Measurements from ENCODE around the gene CCDC93. TPM values are rescaled to one million over a fixed set of nuclear protein-coding genes. Genes with fewer than 3 reads are reported as not detected.

CCDC93 gene
- total and polyA plus RNA-seq, 2 of the 4 experiments (the other 2 are of a cell fraction), result 8.1 to 17.2 TPM

- H3K27me3 ChIP-seq (ENCODE audit: control insufficient read depth, insufficient read depth, low read length), result no peaks in the 10 kb centered on the region
- in situ Hi-C loops (cut with MboI; ENCODE audit: low sequenced_read_pairs) (no loop called here), intact Hi-C loops (cut with micrococcal nuclease) (no loop called here), dilution Hi-C loops (cut with HindIII; ENCODE audit: low sequenced_read_pairs, unreplicated experiment) (no loop called here)
- H2AFZ ChIP-seq (replicated peaks; ENCODE audit: low read length, poor library complexity), result no peak overlapping the region
- no peak overlapping the region for H2AK5ac ChIP-seq (ENCODE audit: low read depth, low read length)
- H3K9ac ChIP-seq (ENCODE audit: low read depth, low read length), result no peak overlapping the region
- H3K9me3 ChIP-seq (ENCODE audit: control insufficient read depth, insufficient read depth, low read length), result no peaks in the 10 kb centered on the region
- TF ChIP-seq, protein P1, sequence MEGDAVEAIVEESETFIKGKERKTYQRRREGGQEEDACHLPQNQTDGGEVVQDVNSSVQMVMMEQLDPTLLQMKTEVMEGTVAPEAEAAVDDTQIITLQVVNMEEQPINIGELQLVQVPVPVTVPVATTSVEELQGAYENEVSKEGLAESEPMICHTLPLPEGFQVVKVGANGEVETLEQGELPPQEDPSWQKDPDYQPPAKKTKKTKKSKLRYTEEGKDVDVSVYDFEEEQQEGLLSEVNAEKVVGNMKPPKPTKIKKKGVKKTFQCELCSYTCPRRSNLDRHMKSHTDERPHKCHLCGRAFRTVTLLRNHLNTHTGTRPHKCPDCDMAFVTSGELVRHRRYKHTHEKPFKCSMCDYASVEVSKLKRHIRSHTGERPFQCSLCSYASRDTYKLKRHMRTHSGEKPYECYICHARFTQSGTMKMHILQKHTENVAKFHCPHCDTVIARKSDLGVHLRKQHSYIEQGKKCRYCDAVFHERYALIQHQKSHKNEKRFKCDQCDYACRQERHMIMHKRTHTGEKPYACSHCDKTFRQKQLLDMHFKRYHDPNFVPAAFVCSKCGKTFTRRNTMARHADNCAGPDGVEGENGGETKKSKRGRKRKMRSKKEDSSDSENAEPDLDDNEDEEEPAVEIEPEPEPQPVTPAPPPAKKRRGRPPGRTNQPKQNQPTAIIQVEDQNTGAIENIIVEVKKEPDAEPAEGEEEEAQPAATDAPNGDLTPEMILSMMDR (conservative IDR thresholded peaks at IDR 0.05; ENCODE audit: low read depth, low read length), result no peak
- TF ChIP-seq MAFK (IDR thresholded peaks at IDR 0.05; ENCODE audit: low read depth, low read length), result no peak
- TF ChIP-seq, protein P2, sequence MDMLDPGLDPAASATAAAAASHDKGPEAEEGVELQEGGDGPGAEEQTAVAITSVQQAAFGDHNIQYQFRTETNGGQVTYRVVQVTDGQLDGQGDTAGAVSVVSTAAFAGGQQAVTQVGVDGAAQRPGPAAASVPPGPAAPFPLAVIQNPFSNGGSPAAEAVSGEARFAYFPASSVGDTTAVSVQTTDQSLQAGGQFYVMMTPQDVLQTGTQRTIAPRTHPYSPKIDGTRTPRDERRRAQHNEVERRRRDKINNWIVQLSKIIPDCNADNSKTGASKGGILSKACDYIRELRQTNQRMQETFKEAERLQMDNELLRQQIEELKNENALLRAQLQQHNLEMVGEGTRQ (IDR thresholded peaks at IDR 0.05; ENCODE audit: low read depth, low read length), result no peak
- TF ChIP-seq RFX5 (IDR thresholded peaks at IDR 0.05; ENCODE audit: low read depth, low read length), result no peak
- no peak for TF ChIP-seq BHLHE40 (IDR thresholded peaks at IDR 0.05; ENCODE audit: low read depth, low read length)
- no peak for TF ChIP-seq MAZ (IDR thresholded peaks at IDR 0.05; ENCODE audit: borderline replicate concordance, low read depth, low read length)
- TF ChIP-seq CHD1 (IDR thresholded peaks at IDR 0.05; ENCODE audit: low read depth, low read length), result no peak
- TF ChIP-seq CEBPB (IDR thresholded peaks at IDR 0.05; ENCODE audit: low read depth, low read length), result no peak
- no peak for TF ChIP-seq MXI1 (IDR thresholded peaks at IDR 0.05; ENCODE audit: borderline replicate concordance, low read depth, low read length)
- no peak for TF ChIP-seq SMC3 (IDR thresholded peaks at IDR 0.05; ENCODE audit: low read depth, low read length)
- TF ChIP-seq NFE2L2 (IDR thresholded peaks at IDR 0.05; ENCODE audit: low read depth, low read length), result no peak
- TF ChIP-seq RCOR1 (IDR thresholded peaks at IDR 0.05; ENCODE audit: insufficient replicate concordance, low read length), result no peak
- no peak for TF ChIP-seq RAD21 (IDR thresholded peaks at IDR 0.05; ENCODE audit: low read length)
- no peak for TF ChIP-seq POLR2A (IDR thresholded peaks at IDR 0.05; ENCODE audit: low read depth, low read length)
- no peak for TF ChIP-seq ELK1 (IDR thresholded peaks at IDR 0.05; ENCODE audit: borderline replicate concordance, low read depth, low read length)
- TF ChIP-seq FOS (IDR thresholded peaks at IDR 0.05; ENCODE audit: low read depth, low read length), result no peak
- no peak overlapping the region for H3K4ac ChIP-seq (ENCODE audit: low read depth, low read length)
- H2BK20ac ChIP-seq (ENCODE audit: low read depth, low read length), result no peak overlapping the region
- peaks cover 5 to 8% of the 10 kb centered on the region in 2 experiments; a peak in 3 of 4 replicates for H3K79me1 ChIP-seq (ENCODE audit: low read depth in 1 of 2, low read length in 2 of 2)
- peaks cover 9% of the 10 kb centered on the region for H3K4me1 ChIP-seq (ENCODE audit: control insufficient read depth, insufficient read depth, low read length)
- no peak overlapping the region for H3K4me2 ChIP-seq (ENCODE audit: low read depth, low read length)
- CTCF ChIA-PET, result interaction anchor here (1.2 kb wide), 1 partner anchor 19 kb away, joined by 3 read pairs; no protein-coding TSS in a partner anchor
- no peak overlapping the region for H3K27ac ChIP-seq (ENCODE audit: insufficient read depth, low read length)
- no peak overlapping the region for H3K14ac ChIP-seq (replicated peaks; ENCODE audit: low read depth, low read length)
- no peak overlapping the region for H4K91ac ChIP-seq (ENCODE audit: insufficient read depth, low read depth, low read length)
- H3K18ac ChIP-seq (ENCODE audit: low read depth, low read length), result no peak overlapping the region
- H3K4me3 ChIP-seq (ENCODE audit: insufficient read depth, low read depth, low read length), result no peak overlapping the region
- H2AK9ac ChIP-seq (replicated peaks; ENCODE audit: low read depth, low read length, poor library complexity), result no peak overlapping the region
- POLR2A ChIA-PET (ENCODE audit: unreplicated experiment), result no interaction called here
- no peak overlapping the region for H4K8ac ChIP-seq (ENCODE audit: low read depth in 2 of 2, low read length in 2 of 2)
- no CpG with 5 or more reads among the region's 2 CpGs for WGBS, 2 experiments (ENCODE audit: extremely low coverage in 2 of 2, insufficient read length in 1 of 2)
- DNase-seq, result no peak
- H2BK5ac ChIP-seq (ENCODE audit: low read depth, low read length, poor library complexity, severe bottlenecking), result no peak overlapping the region
- no peak overlapping the region for H2BK15ac ChIP-seq (ENCODE audit: low read depth, low read length)
- H3K9me1 ChIP-seq (ENCODE audit: insufficient read depth, low read length), result peaks cover 6% of the 10 kb centered on the region; the same call in 1 of the 2 replicates
- no peak for ATAC-seq (ENCODE audit: low read depth)
- no peak overlapping the region for H3K56ac ChIP-seq (ENCODE audit: extremely low read depth, insufficient read depth, low read length)
- no peak overlapping the region for H3K23ac ChIP-seq (ENCODE audit: low read depth, low read length)
- H4K20me1 ChIP-seq (ENCODE audit: insufficient read depth, low read length), result no peaks in the 10 kb centered on the region; the same call in 1 of the 2 replicates
- no peak overlapping the region for H2BK120ac ChIP-seq (ENCODE audit: low read depth, low read length)
- H4K5ac ChIP-seq (ENCODE audit: low read depth, low read length), result no peak overlapping the region
- peaks cover 10% of the 10 kb centered on the region for H3K36me3 ChIP-seq (ENCODE audit: control insufficient read depth, insufficient read depth, low read length)
- no TSS peak for BruUV-seq (replicated peaks)
These were observed 29.7 kb downstream of the CCDC93 start for GRCh38 chr2:117984208-117984607.

Measured in IMR-90 (cell line).